Raji (cell line): ENCODE data around the gene NKIRAS2.

ENCODE experiments used
- POLR2A ChIP-seq: IDR thresholded peaks from 2 replicates; pipeline ENCODE4 v1.6.1; 2011; ENCODE audit warnings: low read depth, low read length, control low read depth; ENCODE audit not compliant: insufficient read depth

The NKIRAS2 gene

DNA sequence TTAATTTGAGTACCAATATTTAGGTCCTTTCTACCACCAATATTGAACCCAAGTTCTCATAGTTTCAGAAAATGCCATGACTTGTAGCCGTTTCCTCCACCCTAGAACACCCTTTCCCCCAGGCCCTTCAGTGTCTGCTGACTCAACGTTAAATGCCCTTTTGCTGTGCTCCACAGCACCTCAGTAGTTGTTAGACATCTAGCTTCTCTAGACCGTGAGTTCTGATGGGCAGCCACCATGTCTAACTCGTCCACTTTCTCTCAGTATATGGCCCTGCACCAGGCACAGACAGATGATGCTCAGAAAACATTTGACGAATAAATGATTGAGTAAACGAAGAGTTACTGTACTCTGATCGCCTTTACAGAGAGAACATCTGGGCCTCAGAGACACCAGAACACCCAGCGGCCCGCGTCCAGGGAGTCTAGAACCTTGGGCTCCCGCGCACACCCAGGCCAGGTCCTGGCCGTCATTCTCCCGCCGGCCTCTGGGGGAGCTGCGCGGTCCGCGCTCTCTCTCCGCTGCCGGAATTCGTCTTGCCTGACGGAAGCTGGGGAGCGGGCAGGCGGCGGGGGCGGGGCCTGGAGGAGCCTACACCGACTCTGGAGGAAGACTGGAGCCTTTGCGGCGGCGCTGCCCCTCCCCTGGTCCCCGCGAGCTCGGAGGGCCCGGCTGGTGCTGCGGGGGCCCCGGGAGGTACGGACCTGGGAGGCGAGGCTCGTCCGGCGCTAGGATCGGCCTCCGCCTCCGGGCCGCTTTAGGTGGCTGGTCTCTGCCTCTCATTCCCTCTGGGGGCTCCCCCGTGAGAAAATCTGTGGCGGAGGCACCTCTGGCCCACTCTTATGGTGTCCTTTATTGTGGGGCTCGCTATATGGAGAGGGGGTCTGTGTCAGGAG is at the start of gene NKIRAS2:
Gene NKIRAS2, plus strand, starts transcription at position 582 of the 896 bp plus-strand sequence. CDS start 1,488 bp downstream, outside the sequence.
- peak; percentile 75 for TF ChIP-seq POLR2A

DNA sequence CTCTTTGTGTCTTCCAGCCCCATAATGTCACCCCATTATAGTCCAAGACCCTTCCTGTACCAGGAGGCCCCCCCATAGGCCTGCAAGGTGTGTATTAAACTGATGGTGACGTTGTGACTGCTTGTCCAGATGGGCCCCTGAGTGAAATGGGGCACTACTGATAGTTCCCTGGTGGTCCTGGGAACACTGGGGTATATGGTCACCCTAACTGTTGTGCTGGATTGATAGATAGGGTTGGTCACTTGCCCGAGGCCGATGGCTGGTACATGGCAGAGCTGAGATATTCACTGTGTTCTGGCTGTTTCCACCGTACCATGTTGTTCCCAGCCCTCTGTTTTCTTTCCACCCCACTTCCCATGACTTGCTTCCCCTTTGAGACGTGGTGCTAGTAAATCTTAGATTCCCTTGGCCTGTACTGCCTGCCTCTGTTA is 49.0 kb upstream of the NKIRAS2 start:
- TF ChIP-seq POLR2A, result no peak

DNA sequence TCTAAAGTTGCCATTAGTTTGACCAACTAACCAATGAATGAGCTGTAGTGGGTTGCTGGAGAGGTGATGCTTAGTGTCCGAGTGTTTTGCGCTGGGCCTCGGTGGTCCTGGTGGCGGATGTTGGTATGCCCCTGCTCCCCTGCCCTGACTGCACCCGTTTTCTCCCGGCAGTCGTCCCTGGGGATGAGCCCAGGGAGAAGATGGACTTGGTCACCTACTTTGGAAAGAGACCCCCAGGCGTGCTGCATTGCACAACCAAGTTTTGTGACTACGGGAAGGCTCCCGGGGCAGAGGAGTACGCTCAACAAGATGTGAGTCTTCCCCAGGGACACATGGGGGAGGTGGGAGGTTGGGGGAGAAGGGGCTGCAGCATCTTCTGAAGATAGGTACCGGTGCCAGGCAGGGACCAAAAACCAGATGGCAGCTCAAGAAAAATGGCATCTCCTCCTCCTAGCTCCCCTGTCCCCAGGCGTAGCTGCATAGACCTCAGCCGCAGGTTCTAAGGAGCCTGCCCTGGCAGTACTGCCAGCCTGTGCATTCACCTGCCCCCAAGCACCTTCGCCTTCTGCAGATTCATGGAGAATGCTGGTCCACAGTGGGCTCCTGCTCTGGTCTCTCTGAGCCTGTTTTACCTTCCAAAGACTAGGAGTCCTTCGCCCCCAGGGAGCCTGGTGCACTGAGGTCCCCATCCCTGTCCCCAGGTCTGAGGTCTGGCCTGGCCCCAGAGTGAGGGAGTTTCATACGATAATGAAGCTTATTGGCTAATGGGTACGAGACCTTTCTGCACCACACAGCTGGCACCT is 48.0 kb upstream of the NKIRAS2 start:
- no peak for TF ChIP-seq POLR2A

DNA sequence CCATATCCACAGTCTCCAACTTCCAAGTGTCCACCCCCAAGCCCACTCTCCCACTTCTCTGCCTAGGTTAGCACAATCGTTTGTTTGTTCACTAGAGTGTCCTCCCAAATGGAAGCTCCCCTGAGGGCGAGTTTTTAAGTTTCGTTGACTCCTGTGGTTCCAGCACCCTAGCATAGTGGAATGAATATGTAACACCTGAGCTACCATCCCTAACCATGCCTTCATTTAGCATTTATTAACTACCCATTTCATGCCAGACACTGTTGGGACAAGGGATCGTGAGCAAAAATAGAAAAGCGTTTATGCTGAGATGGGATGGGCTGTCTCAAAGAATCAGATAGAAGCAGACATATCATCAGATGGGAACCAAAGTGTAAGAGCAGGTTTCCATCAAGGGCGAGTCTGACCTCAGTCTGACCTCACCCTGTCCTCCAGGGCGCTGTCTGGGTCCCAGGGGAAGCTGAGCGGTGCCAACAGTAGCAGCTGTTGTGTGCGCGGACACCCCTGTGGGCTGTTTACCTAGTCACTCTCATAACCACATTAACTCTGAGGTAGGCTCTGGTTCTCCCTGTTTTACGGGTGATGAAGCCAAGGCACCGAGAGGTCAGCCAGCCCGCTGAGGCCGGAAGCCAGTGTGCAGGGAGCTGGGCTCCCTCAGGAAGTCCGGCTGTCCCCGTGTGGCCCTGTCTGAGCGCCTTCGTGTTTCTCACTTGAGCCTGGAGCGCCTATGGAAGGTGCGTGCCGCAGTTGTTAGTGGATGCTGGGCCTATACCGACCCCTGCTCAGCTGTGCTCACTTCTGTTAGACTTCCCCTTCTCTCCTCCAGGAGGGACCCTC is 47.1 kb upstream of the NKIRAS2 start:
- TF ChIP-seq POLR2A, result no peak

DNA sequence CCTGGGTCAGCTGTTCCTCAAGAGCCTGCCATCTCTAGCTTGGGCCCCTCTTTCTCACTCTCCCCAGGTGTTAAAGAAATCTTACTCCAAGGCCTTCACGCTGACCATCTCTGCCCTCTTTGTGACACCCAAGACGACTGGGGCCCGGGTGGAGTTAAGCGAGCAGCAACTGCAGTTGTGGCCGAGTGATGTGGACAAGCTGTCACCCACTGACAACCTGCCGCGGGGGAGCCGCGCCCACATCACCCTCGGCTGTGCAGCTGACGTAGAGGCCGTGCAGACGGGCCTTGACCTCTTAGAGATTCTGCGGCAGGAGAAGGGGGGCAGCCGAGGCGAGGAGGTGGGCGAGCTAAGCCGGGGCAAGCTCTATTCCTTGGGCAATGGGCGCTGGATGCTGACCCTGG is 46.5 kb upstream of the NKIRAS2 start:
- TF ChIP-seq POLR2A, result no peak

DNA sequence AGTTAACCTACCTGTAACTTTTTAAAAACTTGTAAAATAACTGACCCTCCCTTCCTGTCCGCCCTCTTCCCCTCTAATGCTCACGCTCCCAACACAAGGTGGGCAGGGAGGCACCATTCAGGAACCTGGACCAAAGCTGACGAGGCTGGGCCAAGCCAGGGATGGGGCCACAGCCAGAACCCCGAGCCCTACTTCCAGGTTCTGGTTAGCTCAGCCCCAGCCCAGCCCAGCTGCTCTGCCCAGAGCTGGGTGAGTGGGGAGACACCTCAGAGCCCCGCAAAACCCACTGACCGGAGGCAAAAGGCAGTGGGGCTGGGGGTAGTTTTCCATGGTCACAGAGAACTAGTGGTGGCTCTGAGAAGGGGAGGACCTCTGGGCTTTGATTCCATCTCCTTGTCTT is 45.9 kb upstream of the NKIRAS2 start:
- no peak for TF ChIP-seq POLR2A

DNA sequence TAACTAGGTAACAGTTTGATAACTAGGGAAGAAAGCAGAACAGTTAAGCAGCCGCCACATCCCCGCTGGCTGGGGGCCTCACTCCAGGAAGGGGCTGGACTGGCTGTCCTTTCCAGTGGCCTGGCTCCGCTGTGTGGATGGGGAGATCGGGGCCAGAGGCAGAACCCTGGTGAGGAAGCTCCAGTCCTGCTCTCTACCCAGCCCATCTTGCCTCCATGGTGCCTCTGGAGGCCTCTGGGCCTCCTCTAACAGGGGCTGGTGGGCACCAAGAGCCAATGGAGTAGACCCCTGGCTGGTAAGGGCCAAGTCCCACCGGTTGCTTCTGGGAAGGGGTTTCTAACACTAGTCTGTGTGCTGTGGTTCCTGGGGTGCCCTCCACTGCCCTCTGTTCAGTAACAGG is 45.2 kb upstream of the NKIRAS2 start:
- TF ChIP-seq POLR2A, result no peak

DNA sequence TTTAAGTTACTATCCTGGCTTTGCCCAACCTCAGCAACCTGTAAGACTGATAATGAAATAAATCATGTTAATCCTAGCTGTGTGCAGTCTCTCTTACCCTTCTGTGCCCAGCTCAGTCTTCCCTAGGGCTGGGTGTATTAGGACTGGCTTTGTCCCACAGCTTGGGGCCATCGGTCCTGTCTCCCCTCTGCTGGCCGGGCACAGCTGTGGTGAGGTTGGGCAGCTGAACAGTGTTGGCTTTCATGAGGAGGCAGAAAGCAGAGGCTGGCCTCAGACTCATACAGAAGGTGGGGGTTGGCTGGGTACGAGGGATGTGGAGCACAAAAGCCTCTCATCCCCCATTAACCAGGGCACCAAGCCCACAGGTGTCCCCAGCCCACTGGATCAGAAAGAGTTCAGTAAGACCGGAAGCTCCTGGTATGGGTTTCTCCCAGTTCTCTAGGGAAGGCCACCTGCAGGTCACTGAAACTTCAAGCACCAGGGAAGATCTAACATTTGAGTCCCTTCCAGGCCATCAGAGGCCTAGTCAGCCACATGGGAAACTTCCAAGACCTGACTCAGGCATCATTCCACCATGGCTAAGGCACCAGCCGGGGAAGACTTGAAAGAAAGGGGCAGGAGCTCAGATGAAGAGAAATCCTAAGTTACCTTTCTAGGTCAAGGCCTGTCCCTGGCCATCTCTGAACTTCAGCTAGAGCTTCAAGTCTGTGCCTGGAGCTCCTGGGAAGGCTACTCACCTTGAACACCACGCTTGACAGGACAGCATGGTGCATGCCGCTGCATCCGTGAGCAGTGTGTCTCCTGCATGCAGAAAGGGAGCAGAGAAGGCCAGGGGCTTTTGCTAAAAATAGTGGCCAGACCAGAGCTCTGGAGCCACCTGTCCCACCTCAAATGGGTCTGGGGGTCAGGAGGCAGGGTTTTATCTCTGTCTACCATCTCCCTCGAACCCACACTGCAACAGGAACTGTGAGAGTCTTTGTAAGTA is 44.5 kb upstream of the NKIRAS2 start:
- no peak for TF ChIP-seq POLR2A

DNA sequence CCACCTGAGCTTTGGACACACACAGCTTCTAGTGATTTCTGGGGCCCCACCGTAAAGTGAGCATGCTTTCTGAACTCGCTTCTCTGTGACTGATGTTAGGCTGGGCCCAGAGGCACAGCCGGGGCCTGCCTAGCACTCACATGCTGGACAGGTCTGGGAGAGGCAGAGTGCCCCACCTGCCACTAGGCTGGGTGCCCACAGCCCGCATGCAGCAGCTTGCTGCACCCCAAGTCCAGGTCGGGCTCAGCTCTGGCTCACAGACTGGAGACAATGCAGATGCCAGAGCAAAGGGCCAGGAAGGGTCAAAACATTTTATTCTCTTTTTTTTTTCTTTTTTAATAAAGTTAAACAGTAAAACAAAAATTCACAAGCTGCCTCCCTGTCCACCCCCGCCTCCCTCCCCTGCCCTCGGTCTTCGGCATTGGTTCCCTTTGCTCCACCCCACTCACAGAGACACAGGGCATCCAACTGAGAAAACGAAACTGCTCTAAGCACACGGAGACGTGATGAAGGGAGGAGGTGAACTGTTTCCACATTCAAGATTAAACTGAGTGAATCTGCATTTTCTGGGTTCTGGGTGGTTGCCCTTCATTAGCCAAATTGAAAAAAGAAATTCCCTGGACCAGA is 43.6 kb upstream of the NKIRAS2 start:
- TF ChIP-seq POLR2A, result no peak

DNA sequence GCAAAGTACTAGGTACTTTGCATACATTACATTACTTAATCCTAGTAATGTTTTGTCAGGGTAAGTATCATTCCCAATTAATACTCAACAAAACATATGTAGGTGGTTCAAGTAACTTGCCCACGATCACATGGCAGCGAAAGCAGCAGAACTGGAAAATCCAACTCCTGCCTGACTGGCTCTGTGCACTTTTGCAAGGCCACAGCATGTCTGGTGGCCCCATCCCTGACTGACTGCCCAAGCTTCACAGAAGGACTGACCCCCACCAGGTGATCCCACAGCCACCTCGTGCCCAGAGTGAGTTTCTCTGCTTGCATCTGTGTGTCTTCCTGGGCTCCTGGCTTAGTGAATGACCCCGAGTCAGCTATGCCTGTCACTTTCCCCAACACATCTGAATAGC is 41.9 kb upstream of the NKIRAS2 start:
- TF ChIP-seq POLR2A, result no peak

DNA sequence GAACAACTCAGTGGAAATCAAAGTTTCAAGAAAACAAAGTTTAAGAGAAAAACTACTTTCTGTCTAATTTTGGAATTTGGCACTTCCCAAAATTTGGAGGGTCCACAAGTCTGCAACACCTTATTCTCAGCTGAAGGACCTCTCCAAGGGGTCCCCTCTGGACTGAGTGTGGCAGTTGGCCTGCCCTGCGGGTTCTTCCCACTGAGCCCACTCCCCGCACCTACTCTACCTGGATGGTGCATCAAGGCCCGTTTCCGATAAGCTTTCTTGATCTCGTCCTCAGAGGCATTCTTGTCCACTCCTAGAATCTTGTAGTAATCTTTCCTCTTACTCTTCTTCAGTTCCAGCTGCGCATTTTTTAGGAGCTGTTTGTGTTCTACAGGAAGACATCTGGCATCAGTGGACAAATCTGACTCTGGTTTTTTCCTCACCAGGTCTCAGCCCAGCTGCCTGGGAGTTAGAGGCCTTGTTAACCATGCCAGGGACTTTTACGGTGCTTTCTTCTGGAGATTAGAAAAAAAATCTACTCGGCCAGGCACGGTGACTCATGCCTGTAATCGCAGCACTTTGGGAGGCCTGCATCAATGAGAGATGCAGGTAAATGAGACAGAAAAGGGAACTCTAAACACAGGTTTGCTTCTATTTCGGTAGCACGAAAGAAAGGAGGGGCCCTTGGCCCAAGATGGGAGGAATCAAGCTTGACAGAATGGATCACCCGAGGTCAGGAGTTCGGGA is 37.7 kb upstream of the NKIRAS2 start:
- TF ChIP-seq POLR2A, result no peak

DNA sequence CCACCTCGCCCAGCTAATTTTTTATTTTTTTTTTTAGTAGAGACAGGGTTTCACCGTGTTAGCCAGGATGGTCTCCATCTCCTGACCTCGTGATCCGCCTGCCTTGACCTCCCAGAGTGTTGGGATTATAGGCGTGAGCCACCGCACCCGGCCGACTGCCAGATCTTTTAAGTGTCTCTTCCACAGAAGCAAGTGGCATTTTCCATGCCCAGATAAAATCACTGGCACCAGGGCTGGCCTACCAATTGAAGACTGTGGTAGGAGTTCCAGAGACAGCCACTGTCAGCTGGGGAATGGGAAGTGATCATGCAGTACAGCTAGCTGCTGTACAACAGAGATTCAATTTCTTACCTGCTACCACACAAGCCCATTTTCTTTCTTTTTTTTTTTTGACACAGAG is 35.4 kb upstream of the NKIRAS2 start:
- TF ChIP-seq POLR2A, result no peak

DNA sequence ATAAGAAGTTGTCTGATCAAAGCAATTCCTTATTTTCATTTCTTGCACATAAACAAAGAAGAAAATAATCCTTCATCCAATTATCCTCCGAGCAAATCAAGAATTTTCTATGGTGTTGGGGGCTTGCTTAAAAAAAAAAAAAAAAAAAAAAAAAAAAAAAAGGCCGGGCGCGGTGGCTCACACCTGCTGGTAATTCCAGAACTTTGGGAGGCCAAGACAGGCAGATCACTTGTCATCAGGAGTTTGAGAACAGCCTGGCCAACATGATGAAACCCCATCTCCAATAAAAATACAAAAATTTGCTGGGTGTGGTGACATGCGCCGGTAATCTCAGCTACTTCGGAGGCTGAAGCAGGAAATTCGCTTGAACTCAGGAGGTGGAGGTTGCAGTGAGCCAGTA is 34.0 kb upstream of the NKIRAS2 start:
- TF ChIP-seq POLR2A, result no peak

DNA sequence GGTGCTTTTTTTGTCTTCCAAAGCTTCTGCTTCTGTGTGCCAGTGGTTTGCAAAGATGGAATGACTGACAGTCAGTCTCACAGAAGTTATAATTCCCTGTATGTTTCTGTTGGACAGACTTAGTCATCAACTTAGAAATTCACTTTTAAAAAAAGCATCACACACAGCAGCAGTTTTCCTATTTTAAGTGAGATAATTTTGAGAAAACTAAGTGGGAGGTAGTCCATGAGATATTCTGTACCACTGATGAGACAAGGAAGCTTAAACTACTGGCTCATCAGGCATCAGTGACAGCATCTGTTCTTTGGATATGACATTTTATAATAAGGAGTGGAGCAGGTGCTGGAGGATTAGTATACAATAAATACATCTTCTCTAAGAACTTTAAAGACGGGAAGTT is 33.3 kb upstream of the NKIRAS2 start:
- TF ChIP-seq POLR2A, result no peak
